Measurements from ENCODE around the gene CCDC120. TPM values are rescaled to one million over a fixed set of nuclear protein-coding genes. Genes with fewer than 3 reads are reported as not detected.
A peak's percentile ranks its signal among the peaks of the same experiment; 100 is the strongest.

The CCDC120 gene
- total RNA-seq, 4 donors from 2014 or later = 1.2 to 5.1 (median 2.9) TPM

GRCh38 chrX:49089553-49089952, 30.8 kb downstream of the CCDC120 start:
- WGBS = 76% methylated on average over 4 of the region's 4 CpGs

GRCh38 chrX:49096419-49096818, 37.6 kb downstream of the CCDC120 start:
- intact Hi-C loops (cut with DNase I) = no loop called here
- H3K36me3 ChIP-seq = no peaks in the 10 kb centered on the region
- no peaks in the 10 kb centered on the region for H3K27me3 ChIP-seq
- H3K27ac ChIP-seq (replicated peaks in 1 of 4) = no peak overlapping the region
- TF ChIP-seq EP300 (IDR thresholded peaks at IDR 0.05) = no peak
- no peaks in the 10 kb centered on the region for H3K9me3 ChIP-seq
- H3K4me3 ChIP-seq = no peak overlapping the region
- DNase-seq (ENCODE audit: extremely low spot score) = no peak
- WGBS = 96% methylated on average over 4 of the region's 4 CpGs
- H3K4me1 ChIP-seq = peaks cover 0 to 7% (median 3%) of the 10 kb centered on the region in 4 donors

More at GRCh38 chrX:49089553-49089952, 30.8 kb downstream of the CCDC120 start:
- Histone ChIP-seq H3K27ac (replicated peaks in 1 of 4) (no peak overlapping the region), H3K4me1 (no peaks in the 10 kb centered on the region), H3K4me3 (no peak overlapping the region), H3K36me3 (no peaks in the 10 kb centered on the region), H3K27me3 (no peaks in the 10 kb centered on the region), H3K9me3 (no peaks in the 10 kb centered on the region)
- no peak for TF ChIP-seq CTCF (IDR thresholded peaks at IDR 0.05)
- intact Hi-C loops (cut with DNase I) = no loop called here
- DNase-seq (ENCODE audit: extremely low spot score) = no peak

- no peaks in the 10 kb centered on the region for H3K36me3 ChIP-seq
- TF ChIP-seq POLR2AphosphoS5 (IDR thresholded peaks at IDR 0.05) (peak; percentile 79 to 87), POLR2A (IDR thresholded peaks at IDR 0.05; ENCODE audit: low read depth) (no peak)
- H3K4me1 ChIP-seq = peaks cover 0 to 7% (median 6%) of the 10 kb centered on the region in 4 donors
- peak; percentile 95 for DNase-seq (ENCODE audit: extremely low spot score)
- H3K27ac ChIP-seq (replicated peaks in 1 of 4) = peak overlapping the region; percentile 58 to 89 (median 82)
- no peaks in the 10 kb centered on the region for H3K9me3 ChIP-seq
- intact Hi-C loops (cut with DNase I) = no loop called here
- H3K4me3 ChIP-seq = peak overlapping the region; percentile 56 to 71 (median 61)
- 55% methylated on average over 39 of the region's 74 CpGs for WGBS
- no peaks in the 10 kb centered on the region for H3K27me3 ChIP-seq
Measured at GRCh38 chrX:49100704-49101628, 42.2 kb downstream of the CCDC120 start.

GRCh38 chrX:49101629-49101984, 42.8 kb downstream of the CCDC120 start:
- Histone ChIP-seq H3K27me3 (no peaks in the 10 kb centered on the region), H3K27ac (replicated peaks in 1 of 4) (peak overlapping the region; percentile 58 to 89 (median 72)), H3K4me3 (peak overlapping the region; percentile 56 to 71 (median 61)), H3K9me3 (no peaks in the 10 kb centered on the region), H3K4me1 (peaks cover 0 to 7% (median 6%) of the 10 kb centered on the region in 4 donors), H3K36me3 (no peaks in the 10 kb centered on the region)
- TF ChIP-seq CTCF (IDR thresholded peaks at IDR 0.05) (no peak), POLR2A (IDR thresholded peaks at IDR 0.05; ENCODE audit: low read depth) (no peak), EP300 (IDR thresholded peaks at IDR 0.05) (no peak), POLR2AphosphoS5 (IDR thresholded peaks at IDR 0.05) (no peak)
- intact Hi-C loops (cut with DNase I) = no loop called here
- no peak for DNase-seq (ENCODE audit: extremely low spot score)
- 40% methylated on average over 1 of the region's 9 CpGs for WGBS

GRCh38 chrX:49102190-49102589, 43.4 kb downstream of the CCDC120 start:
- Histone ChIP-seq H3K27ac (replicated peaks in 1 of 4) (no peak overlapping the region), H3K4me1 (peaks cover 0 to 7% (median 6%) of the 10 kb centered on the region in 4 donors), H3K27me3 (no peaks in the 10 kb centered on the region), H3K36me3 (no peaks in the 10 kb centered on the region), H3K9me3 (no peaks in the 10 kb centered on the region), H3K4me3 (no peak overlapping the region)
- 82% methylated on average over 9 of the region's 9 CpGs for WGBS
- no peak for DNase-seq (ENCODE audit: extremely low spot score)
- intact Hi-C loops (cut with DNase I) = no loop called here
- no peak for TF ChIP-seq POLR2A (IDR thresholded peaks at IDR 0.05; ENCODE audit: low read depth)
- no peak for TF ChIP-seq CTCF (IDR thresholded peaks at IDR 0.05)
- TF ChIP-seq EP300 (IDR thresholded peaks at IDR 0.05) = no peak
- no peak for TF ChIP-seq POLR2AphosphoS5 (IDR thresholded peaks at IDR 0.05)
